Neutrophil (primary cell): ENCODE measurements around the gene ZNF628.
"Not testable (repeated sequence)": the region's sequence is repeated elsewhere in the genome, so short reads cannot be mapped to it uniquely, and the experiment has no call there.

Source experiments
- H3K27ac ChIP-seq: fragments of 200-600 bp; sonication (generic); 2 replicates; pipeline ENCODE4 v1.5.1; 2016; ENCODE audit warnings: mild to moderate bottlenecking, moderate library complexity
- H3K27me3 ChIP-seq: fragments of 200-600 bp; sonication (generic); 2 replicates; pipeline ENCODE4 v1.6.0; 2016; ENCODE audit warnings: mild to moderate bottlenecking
- H3K36me3 ChIP-seq: fragments of 200-600 bp; sonication (generic); 2 replicates; pipeline ENCODE4 v1.5.1; 2017
- H3K4me1 ChIP-seq, 2 experiments: fragments of 200-600 bp in 1 of 2; sonication (generic) in 1 of 2; 1 replicate in 1 of 2; 2 replicates in 1 of 2; pipeline versions ENCODE4 v1.5.1 to v1.6.1; 2013 to 2016; ENCODE audit warnings: low read depth in 1 of 2, low read length in 1 of 2, mild to moderate bottlenecking in 1 of 2, moderate library complexity in 1 of 2; ENCODE audit not compliant: control insufficient read depth in 1 of 2, insufficient read depth in 1 of 2
- H3K4me3 ChIP-seq, 2 experiments: fragments of 200-600 bp in 1 of 2; sonication (generic) in 1 of 2; 1 replicate in 1 of 2; 2 replicates in 1 of 2; pipeline ENCODE4 v1.5.1; 2013 to 2016; ENCODE audit warnings: low read depth in 1 of 2, low read length in 1 of 2, mild to moderate bottlenecking in 1 of 2, moderate library complexity in 1 of 2
- H3K9me3 ChIP-seq: fragments of 200-600 bp; sonication (generic); 2 replicates; pipeline ENCODE4 v1.5.1; 2016
- TF ChIP-seq, protein P1 (sequence below): fragments of 200-600 bp; sonication (generic); IDR thresholded peaks from 2 replicates; pipeline ENCODE4 v1.5.1; 2016; ENCODE audit warnings: antibody characterized with exemption

The ZNF628 gene

DNA sequence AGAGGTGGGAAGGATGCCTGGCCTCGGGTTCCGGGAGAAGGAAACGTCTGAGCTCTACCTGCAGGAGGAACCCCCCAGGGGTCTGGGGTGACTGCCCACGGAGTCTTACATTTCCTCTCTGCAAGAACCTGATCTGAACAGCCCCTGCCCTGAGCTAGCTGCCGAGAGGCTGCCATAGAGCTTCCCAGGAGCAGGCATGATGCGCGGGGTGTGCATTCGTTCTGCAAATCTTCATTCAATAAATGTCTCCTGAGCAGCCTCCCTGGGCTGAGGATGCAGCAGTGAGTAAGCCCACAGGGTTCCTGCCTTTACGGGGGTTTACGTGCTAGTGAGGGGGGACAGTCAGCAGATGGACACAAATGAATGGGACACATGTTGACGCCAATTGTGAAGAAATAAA lies 31.8 kb upstream of the ZNF628 start:
- Histone ChIP-seq H3K36me3 (no peaks in the 10 kb centered on the region), H3K27me3 (peaks cover 96% of the 10 kb centered on the region), H3K27ac (no peak overlapping the region), H3K9me3 (no peaks in the 10 kb centered on the region), H3K4me3 (no peak overlapping the region), H3K4me1 (no peaks in the 10 kb centered on the region)
- TF ChIP-seq, protein P1, sequence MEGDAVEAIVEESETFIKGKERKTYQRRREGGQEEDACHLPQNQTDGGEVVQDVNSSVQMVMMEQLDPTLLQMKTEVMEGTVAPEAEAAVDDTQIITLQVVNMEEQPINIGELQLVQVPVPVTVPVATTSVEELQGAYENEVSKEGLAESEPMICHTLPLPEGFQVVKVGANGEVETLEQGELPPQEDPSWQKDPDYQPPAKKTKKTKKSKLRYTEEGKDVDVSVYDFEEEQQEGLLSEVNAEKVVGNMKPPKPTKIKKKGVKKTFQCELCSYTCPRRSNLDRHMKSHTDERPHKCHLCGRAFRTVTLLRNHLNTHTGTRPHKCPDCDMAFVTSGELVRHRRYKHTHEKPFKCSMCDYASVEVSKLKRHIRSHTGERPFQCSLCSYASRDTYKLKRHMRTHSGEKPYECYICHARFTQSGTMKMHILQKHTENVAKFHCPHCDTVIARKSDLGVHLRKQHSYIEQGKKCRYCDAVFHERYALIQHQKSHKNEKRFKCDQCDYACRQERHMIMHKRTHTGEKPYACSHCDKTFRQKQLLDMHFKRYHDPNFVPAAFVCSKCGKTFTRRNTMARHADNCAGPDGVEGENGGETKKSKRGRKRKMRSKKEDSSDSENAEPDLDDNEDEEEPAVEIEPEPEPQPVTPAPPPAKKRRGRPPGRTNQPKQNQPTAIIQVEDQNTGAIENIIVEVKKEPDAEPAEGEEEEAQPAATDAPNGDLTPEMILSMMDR = no peak

DNA sequence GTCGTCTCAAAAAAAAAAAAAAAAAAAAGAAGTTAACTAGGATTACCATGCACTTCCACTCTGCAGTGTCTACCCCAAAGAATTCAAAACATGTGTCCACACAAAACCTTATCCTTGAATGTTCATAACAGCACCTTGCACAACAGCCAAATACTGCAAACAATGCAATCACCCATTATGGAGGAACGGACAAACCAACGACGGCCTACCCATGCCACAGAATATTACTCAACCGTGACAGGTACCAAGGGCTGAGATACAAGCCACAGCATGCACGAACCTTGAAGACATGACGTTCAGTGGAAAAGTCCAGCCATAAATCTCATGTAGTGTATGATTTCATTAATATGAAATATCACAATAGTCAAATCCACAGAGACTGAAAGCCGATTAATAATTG lies 30.4 kb upstream of the ZNF628 start:
- no peaks in the 10 kb centered on the region for H3K9me3 ChIP-seq
- peaks cover 94% of the 10 kb centered on the region for H3K27me3 ChIP-seq
- TF ChIP-seq, protein P1 = no peak
- H3K4me1 ChIP-seq = no peaks in the 10 kb centered on the region
- H3K4me3 ChIP-seq = no peak overlapping the region
- no peak overlapping the region for H3K27ac ChIP-seq
- H3K36me3 ChIP-seq = no peaks in the 10 kb centered on the region

DNA sequence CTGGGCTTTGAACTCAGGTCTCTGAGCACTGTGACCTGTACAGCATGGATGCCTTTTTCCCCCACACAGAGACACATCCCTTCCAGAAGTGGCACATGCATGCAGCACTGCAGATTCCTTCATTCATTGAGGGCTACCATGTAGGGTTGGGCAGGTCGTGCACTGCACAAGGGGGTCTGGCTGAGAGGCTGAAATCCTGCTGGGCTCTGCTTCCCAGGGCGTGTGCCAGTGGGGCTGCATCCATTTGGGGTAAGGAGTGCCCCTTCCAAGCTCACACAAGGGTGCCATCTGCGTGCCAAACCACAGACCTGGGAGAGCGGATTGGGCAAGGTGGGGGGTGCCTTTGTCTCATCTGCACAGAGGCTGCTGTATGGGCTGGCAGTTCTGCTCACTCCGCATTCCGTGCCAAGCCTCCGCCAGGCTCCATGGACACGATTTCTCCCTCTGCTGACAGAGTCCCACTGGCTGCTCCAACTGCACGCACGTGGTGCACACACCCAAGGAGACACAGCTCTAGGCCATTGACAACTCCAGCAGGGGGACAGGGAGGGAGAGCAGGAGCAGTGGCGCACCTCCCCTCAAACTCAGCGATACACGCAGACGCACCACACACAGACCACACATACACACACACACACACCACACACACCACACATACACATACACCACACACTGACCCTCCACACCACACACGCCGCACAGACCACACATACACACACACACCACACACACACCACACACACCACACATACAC lies 28.8 kb upstream of the ZNF628 start:
- peaks cover 94% of the 10 kb centered on the region for H3K27me3 ChIP-seq
- no peaks in the 10 kb centered on the region for H3K9me3 ChIP-seq
- H3K4me3 ChIP-seq = no peak overlapping the region
- H3K36me3 ChIP-seq = no peaks in the 10 kb centered on the region
- H3K27ac ChIP-seq = no peak overlapping the region
- H3K4me1 ChIP-seq = no peaks in the 10 kb centered on the region
- TF ChIP-seq, protein P1 = no peak

DNA sequence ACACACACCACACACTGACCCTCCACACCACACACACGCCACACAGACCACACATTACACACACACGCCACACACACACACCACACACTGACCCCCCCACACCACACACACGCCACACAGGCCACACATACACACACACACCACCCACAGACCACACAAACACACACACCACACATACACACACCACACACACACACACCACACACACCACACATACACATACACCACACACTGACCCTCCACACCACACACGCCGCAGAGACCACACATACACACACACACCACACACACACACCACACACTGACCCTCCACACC lies 28.3 kb upstream of the ZNF628 start:
- not testable (repeated sequence) for H3K9me3 ChIP-seq, H3K4me3 ChIP-seq, H3K4me1 ChIP-seq, H3K27ac ChIP-seq, H3K36me3 ChIP-seq
- H3K27me3 ChIP-seq = peaks cover 94% of the 10 kb centered on the region

DNA sequence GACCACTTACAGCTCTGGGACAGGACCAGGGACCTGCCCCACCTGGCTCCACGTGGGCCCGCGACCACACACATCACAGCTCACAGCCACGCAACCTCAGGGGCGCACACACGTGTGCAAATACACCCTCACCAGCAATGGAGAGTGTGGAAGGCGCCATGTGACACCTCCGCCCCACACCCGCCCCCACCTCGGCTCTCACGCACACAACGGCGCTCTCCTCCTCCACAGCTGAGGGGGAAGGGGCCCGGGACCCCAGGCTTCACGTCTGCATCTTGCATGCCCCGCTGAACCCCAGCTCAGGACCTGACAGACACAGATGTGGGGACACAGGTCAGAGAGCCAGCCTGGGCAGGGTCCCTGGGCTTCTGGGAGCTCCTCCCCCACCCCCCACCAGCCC lies 26.9 kb upstream of the ZNF628 start:
- H3K36me3 ChIP-seq = no peaks in the 10 kb centered on the region
- TF ChIP-seq, protein P1 = no peak
- no peaks in the 10 kb centered on the region for H3K4me1 ChIP-seq
- H3K27me3 ChIP-seq = peaks cover 93% of the 10 kb centered on the region
- no peak overlapping the region for H3K4me3 ChIP-seq
- no peak overlapping the region for H3K27ac ChIP-seq
- H3K9me3 ChIP-seq = no peaks in the 10 kb centered on the region

DNA sequence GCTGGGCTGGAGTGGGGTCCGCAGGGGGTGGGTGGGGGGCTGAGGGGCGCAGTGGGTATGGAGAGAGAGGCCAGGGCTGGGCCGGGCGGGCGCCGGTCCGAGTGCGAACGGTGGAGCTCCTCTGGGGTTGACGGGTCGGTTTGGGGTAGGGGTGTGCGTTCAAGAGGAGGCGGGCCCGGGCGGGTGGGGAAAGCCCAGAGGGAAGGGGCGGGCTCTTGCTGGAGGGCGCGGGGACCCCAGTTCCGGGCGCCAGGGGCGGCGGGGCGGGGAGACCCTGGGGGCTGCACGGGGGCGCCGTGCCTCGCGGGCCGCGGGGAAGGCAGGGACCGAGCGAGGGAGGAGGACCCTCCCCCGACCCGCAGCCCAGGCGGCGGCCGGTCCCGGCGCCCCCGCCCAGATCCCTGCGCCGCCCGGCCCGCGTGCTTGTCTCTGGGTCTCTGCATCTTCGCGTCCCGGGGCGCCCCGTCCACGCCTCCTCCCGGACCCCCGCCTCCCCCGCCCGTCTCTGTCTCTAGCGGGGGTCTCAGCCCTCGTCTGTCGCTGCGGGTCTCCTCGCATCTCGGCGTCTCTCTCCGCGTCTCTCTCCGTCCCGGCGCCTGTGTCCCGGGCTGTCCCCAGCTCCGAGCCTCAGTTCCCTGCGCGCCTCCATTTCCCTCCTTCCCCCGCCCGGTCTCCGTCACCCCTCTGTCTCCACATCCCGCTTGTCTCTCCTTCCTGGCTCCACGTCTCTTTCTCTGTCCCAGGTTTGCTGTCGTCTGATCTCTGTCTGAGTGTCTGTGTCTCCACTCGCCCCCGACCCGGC lies 25.1 kb upstream of the ZNF628 start:
- H3K9me3 ChIP-seq = no peaks in the 10 kb centered on the region
- H3K27ac ChIP-seq = no peak overlapping the region
- no peaks in the 10 kb centered on the region for H3K4me1 ChIP-seq
- H3K36me3 ChIP-seq = no peaks in the 10 kb centered on the region
- TF ChIP-seq, protein P1 = no peak
- H3K4me3 ChIP-seq = no peak overlapping the region
- H3K27me3 ChIP-seq = peaks cover 75% of the 10 kb centered on the region
